Measurements from ENCODE around the gene AMPH. TPM values are rescaled to one million over a fixed set of nuclear protein-coding genes. Genes with fewer than 3 reads are reported as not detected.

Gene AMPH
- polyA plus RNA-seq, 1 experiment, result 1.5 TPM

- Histone ChIP-seq H3K4me3 (ENCODE audit: low read depth, low read length) (no peak overlapping the region), H3K36me3 (ENCODE audit: control insufficient read depth, insufficient read depth, low read length) (no peaks in the 10 kb centered on the region), H3K27me3 (ENCODE audit: control insufficient read depth, insufficient read depth, low read length) (peaks cover 2% of the 10 kb centered on the region; the same call in 1 of the 2 replicates)
- CTCF ChIA-PET, result interaction anchor here (1.3 to 1.5 kb wide), 2 partner anchors 16 to 307 kb away, joined by 3 read pairs; no protein-coding TSS in a partner anchor
- POLR2A ChIA-PET, result no interaction called here
- DNase-seq (ENCODE audit: low read depth), result no peak
- TF ChIP-seq CTCF (IDR thresholded peaks at IDR 0.05; ENCODE audit: insufficient read depth, low read depth, low read length), result no peak
Observed at GRCh38 chr7:38675494-38676106, 44.4 kb upstream of the AMPH start.

DNA sequence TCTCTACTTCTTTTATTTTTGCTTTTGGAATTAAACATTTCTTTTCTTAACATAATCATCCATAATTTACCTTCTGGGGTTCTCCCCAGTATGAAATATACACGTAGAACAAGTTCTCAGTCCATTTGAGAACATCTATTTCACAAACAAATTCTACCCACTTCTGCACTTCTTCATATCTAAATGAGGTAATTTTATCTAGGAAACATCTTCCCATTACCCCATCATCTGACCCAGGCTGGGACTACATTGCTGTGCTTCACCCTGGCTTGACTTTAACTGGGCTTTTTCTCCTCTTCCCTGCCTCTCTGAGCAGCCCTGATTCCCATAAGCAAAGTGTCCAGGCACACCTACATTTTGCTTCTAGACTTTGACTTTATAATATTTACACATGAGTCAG is 43.3 kb upstream of the AMPH start:
- Histone ChIP-seq H3K27me3 (ENCODE audit: control insufficient read depth, insufficient read depth, low read length) (no peaks in the 10 kb centered on the region), H3K36me3 (ENCODE audit: control insufficient read depth, insufficient read depth, low read length) (no peaks in the 10 kb centered on the region), H3K4me3 (ENCODE audit: low read depth, low read length) (no peak overlapping the region)
- no peak for TF ChIP-seq CTCF (IDR thresholded peaks at IDR 0.05; ENCODE audit: insufficient read depth, low read depth, low read length)
- CTCF ChIA-PET, result interaction anchor here (1.3 kb wide), 1 partner anchor 14 kb away, joined by 3 read pairs; no protein-coding TSS in a partner anchor
- no peak for DNase-seq (ENCODE audit: low read depth)
- POLR2A ChIA-PET, result no interaction called here

- DNase-seq (ENCODE audit: low read depth), result peak; percentile 26
- CTCF ChIA-PET, result no interaction called here
- Histone ChIP-seq H3K4me3 (ENCODE audit: low read depth, low read length) (no peak overlapping the region), H3K36me3 (ENCODE audit: control insufficient read depth, insufficient read depth, low read length) (no peaks in the 10 kb centered on the region), H3K27me3 (ENCODE audit: control insufficient read depth, insufficient read depth, low read length) (no peaks in the 10 kb centered on the region)
- TF ChIP-seq CTCF (IDR thresholded peaks at IDR 0.05; ENCODE audit: insufficient read depth, low read depth, low read length), result no peak
- POLR2A ChIA-PET, result no interaction called here
Observed at GRCh38 chr7:38673795-38674194, 42.6 kb upstream of the AMPH start.

GRCh38 chr7:38671911-38672905 is 41.0 kb upstream of the AMPH start:
- H3K4me3 ChIP-seq (ENCODE audit: low read depth, low read length), result no peak overlapping the region
- no peaks in the 10 kb centered on the region for H3K36me3 ChIP-seq (ENCODE audit: control insufficient read depth, insufficient read depth, low read length)
- no peaks in the 10 kb centered on the region for H3K27me3 ChIP-seq (ENCODE audit: control insufficient read depth, insufficient read depth, low read length)
- TF ChIP-seq CTCF (IDR thresholded peaks at IDR 0.05; ENCODE audit: insufficient read depth, low read depth, low read length), result no peak
- POLR2A ChIA-PET, result no interaction called here
- DNase-seq (ENCODE audit: low read depth), result no peak
- CTCF ChIA-PET, result interaction anchor here (1.0 to 1.7 kb wide), 4 partner anchors 8 to 274 kb away, joined by 3 to 6 read pairs (median 4); no protein-coding TSS in a partner anchor

DNA sequence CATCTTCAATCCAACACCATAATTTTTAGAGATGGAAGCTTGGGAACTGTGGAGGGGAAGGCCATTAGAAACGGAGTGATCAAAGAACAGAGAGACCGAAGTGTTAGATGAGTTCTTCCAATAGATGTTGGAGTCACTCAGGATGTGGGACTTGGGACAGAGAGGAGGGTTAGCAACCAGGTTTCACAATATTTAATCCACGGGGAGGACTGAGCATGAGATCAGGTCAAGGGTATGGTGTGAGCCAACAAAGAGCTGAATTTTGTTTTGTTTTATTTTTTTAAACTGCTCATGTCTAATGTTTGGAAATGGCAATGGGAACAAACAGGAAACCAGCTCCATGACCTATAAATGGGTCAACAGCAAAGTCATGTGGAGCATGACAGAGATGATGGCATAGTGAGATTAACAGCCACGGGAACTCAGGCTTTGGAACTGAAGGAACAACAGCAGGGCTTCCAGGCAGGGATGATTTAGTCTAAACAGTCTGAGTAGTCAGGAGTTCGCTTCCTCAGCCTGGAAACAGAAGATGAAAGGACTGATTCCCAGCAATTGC is 38.9 kb upstream of the AMPH start:
- ChIA-PET POLR2A (no interaction called here), CTCF (interaction anchor here (0.9 to 1.8 kb wide), 5 partner anchors 9 to 281 kb away, joined by 3 to 7 read pairs (median 3); no protein-coding TSS in a partner anchor)
- no peak for TF ChIP-seq CTCF (IDR thresholded peaks at IDR 0.05; ENCODE audit: insufficient read depth, low read depth, low read length)
- Histone ChIP-seq H3K36me3 (ENCODE audit: control insufficient read depth, insufficient read depth, low read length) (no peaks in the 10 kb centered on the region), H3K27me3 (ENCODE audit: control insufficient read depth, insufficient read depth, low read length) (no peaks in the 10 kb centered on the region), H3K4me3 (ENCODE audit: low read depth, low read length) (no peak overlapping the region)
- DNase-seq (ENCODE audit: low read depth), result no peak

Data from BJ (cell line).